Measurements from ENCODE around the gene ADAM12. TPM values are rescaled to one million over a fixed set of nuclear protein-coding genes. Genes with fewer than 3 reads are reported as not detected.

ADAM12 gene
- total and polyA plus RNA-seq, 2 donors, result 0.96 to 4.6 TPM

DNA sequence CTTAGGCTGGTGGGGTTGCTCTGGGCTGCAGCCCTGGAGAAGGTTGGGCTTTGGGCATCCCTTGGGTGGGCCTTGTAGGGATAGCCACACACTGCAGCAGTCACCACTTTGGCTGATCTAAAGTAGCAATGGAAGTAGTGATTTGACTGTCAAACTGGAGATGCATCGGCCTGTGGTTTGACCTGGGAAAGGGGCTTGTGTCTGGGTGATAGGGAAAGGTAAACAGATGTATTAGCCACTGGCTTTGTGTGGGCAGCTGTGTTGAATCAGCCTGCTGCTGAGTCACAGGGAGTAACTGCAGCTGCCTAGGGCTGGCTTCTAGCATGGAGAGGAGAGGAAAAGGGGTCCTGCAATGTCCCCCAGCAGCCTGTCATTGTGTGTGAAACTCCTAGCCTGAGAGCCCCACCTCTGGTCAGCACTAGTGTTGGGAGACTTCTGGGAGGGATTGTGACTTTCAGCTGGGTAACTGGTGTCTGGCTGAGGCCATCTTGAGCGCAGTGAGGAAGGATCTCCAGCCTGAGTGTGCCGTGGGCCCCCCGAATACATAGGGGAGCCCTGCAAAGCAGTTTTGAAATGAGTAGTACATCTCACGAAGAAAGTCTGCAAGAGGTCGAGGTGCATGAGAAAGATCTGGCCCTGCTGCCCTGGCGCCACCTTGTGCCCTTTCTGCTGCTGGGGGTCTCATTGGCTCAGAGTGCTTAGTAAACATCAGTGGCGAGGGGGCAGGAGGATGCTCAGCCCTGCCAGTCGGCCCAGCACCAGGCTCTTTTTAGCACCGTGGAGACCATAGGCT lies 374.6 kb downstream of the ADAM12 start:
- no peak for DNase-seq (ENCODE audit: low read depth in 6 of 9, low spot score in 9 of 9)
- Histone ChIP-seq H3K4me1 (ENCODE audit: control insufficient read depth in 2 of 2, insufficient read depth in 2 of 2, low read length in 2 of 2) (peaks cover 0 to 5% of the 10 kb centered on the region in 2 donors), H3K9me3 (ENCODE audit: control insufficient read depth in 2 of 2, insufficient read depth in 1 of 2, low read length in 1 of 2) (no peaks in the 10 kb centered on the region), H3K36me3 (ENCODE audit: control insufficient read depth in 2 of 2, insufficient read depth in 2 of 2, low read length in 1 of 2) (no peaks in the 10 kb centered on the region), H3K27me3 (ENCODE audit: control insufficient read depth in 2 of 2, insufficient read depth in 1 of 2, low read length in 1 of 2) (no peaks in the 10 kb centered on the region), H3K27ac (ENCODE audit: low read depth in 1 of 2, low read length in 1 of 2) (no peak overlapping the region), H3K4me3 (ENCODE audit: low read length in 2 of 2) (no peak overlapping the region)
- WGBS, result 92% methylated on average over 10 of the region's 10 CpGs

DNA sequence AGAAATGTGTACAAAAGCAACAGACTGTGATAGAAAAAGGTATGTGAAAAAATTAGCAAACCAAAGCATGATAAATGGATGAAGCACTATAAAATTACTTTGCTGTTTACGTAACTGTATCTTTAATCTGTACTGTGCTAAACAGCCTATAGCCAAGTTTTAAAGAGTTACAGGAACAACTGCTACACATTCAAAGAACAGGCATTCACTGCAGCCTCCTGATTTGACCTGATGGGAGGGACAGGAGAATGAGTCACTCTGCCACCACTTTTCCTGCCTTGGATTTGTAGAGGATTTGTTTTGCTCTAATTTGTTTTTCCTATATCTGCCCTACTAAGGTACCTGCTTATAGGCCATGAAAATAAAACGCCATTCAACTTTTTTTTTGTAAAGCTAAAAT lies 375.8 kb downstream of the ADAM12 start:
- H3K27me3 ChIP-seq (ENCODE audit: control insufficient read depth in 2 of 2, insufficient read depth in 1 of 2, low read length in 1 of 2), result no peaks in the 10 kb centered on the region
- H3K4me3 ChIP-seq (ENCODE audit: low read length in 2 of 2), result no peak overlapping the region
- H3K9me3 ChIP-seq (ENCODE audit: control insufficient read depth in 2 of 2, insufficient read depth in 1 of 2, low read length in 1 of 2), result no peaks in the 10 kb centered on the region
- no peak overlapping the region for H3K27ac ChIP-seq (ENCODE audit: low read depth in 1 of 2, low read length in 1 of 2)
- no peaks in the 10 kb centered on the region for H3K36me3 ChIP-seq (ENCODE audit: control insufficient read depth in 2 of 2, insufficient read depth in 2 of 2, low read length in 1 of 2)
- WGBS, result 97% methylated on average over 2 of the region's 2 CpGs
- DNase-seq (ENCODE audit: low read depth in 6 of 9, low spot score in 9 of 9), result no peak
- peaks cover 0 to 5% of the 10 kb centered on the region in 2 donors for H3K4me1 ChIP-seq (ENCODE audit: control insufficient read depth in 2 of 2, insufficient read depth in 2 of 2, low read length in 2 of 2)

DNA sequence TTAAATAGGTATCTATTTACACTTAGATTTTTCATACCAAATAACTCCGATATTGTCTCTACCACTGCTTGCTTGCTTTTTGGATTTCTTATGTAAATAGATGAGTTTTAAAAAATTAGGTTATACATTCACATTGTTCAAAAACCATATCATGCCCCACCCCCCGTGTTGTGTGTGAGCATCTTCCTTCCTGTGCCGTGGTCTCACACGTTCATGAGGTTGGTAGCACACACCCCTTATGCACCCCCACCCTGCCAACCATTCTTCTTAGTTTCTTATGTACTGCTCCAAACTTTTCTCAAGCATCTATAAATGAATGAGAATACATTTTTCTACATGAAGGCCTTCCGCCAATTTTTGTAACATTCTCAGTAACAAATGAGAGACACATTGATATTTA lies 376.3 kb downstream of the ADAM12 start:
- WGBS, result 46% methylated on average over 5 of the region's 5 CpGs

DNA sequence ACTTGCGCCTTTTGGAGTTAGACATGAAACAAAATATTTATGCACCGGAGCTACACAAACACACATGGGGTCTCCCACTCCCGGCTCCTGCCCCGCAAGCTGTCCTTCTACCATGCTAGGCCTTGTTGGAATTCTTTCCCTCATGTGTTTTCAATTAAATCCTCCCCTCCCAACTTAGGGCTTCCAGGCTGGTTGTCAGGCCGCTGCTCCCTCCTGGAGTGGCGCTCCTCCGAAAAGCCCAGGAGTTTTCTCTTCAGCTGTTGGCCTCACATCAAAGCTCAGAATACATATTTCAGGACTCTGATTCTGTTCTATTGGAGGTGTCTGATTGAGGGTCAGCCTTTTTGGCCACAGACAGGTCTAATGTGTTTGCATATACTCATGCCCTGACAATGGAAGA lies 378.6 kb downstream of the ADAM12 start:
- Histone ChIP-seq H3K36me3 (ENCODE audit: control insufficient read depth in 2 of 2, insufficient read depth in 2 of 2, low read length in 1 of 2) (no peaks in the 10 kb centered on the region), H3K9me3 (ENCODE audit: control insufficient read depth in 2 of 2, insufficient read depth in 1 of 2, low read length in 1 of 2) (no peaks in the 10 kb centered on the region), H3K4me3 (ENCODE audit: low read length in 2 of 2) (no peak overlapping the region), H3K27ac (ENCODE audit: low read depth in 1 of 2, low read length in 1 of 2) (no peak overlapping the region), H3K4me1 (ENCODE audit: control insufficient read depth in 2 of 2, insufficient read depth in 2 of 2, low read length in 2 of 2) (peaks cover 0 to 5% of the 10 kb centered on the region in 2 donors), H3K27me3 (ENCODE audit: control insufficient read depth in 2 of 2, insufficient read depth in 1 of 2, low read length in 1 of 2) (no peaks in the 10 kb centered on the region)
- WGBS, result 97% methylated on average over 7 of the region's 7 CpGs
- no peak for DNase-seq (ENCODE audit: low read depth in 6 of 9, low spot score in 9 of 9)

More for the DNA sequence above, 376.3 kb downstream of the ADAM12 start:
- Histone ChIP-seq H3K4me1 (ENCODE audit: control insufficient read depth in 2 of 2, insufficient read depth in 2 of 2, low read length in 2 of 2) (peaks cover 0 to 5% of the 10 kb centered on the region in 2 donors), H3K27me3 (ENCODE audit: control insufficient read depth in 2 of 2, insufficient read depth in 1 of 2, low read length in 1 of 2) (no peaks in the 10 kb centered on the region), H3K4me3 (ENCODE audit: low read length in 2 of 2) (no peak overlapping the region), H3K36me3 (ENCODE audit: control insufficient read depth in 2 of 2, insufficient read depth in 2 of 2, low read length in 1 of 2) (no peaks in the 10 kb centered on the region), H3K27ac (ENCODE audit: low read depth in 1 of 2, low read length in 1 of 2) (no peak overlapping the region), H3K9me3 (ENCODE audit: control insufficient read depth in 2 of 2, insufficient read depth in 1 of 2, low read length in 1 of 2) (no peaks in the 10 kb centered on the region)
- DNase-seq (ENCODE audit: low read depth in 6 of 9, low spot score in 9 of 9), result no peak

DNA sequence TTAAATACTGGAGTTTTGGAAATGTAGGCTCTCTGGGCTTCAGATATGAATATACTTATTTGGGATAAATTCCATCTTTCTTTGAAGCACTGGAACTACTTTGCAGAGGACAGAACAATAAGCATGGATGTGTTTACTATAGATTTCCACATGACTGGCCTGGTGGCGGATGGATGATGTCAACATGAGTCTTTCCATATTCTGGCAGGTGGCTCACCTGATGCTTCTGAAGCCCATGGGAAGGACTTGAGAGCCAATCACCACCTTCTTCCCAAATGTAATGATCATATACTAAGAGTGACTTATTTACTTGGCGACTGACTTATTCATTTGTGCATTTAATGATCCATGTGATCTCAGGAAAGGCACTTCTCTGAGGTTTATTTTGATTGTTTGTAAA lies 381.4 kb downstream of the ADAM12 start:
- Histone ChIP-seq H3K36me3 (ENCODE audit: control insufficient read depth in 2 of 2, insufficient read depth in 2 of 2, low read length in 1 of 2) (no peaks in the 10 kb centered on the region), H3K9me3 (ENCODE audit: control insufficient read depth in 2 of 2, insufficient read depth in 1 of 2, low read length in 1 of 2) (no peaks in the 10 kb centered on the region), H3K27ac (ENCODE audit: low read depth in 1 of 2, low read length in 1 of 2) (no peak overlapping the region), H3K4me1 (ENCODE audit: control insufficient read depth in 2 of 2, insufficient read depth in 2 of 2, low read length in 2 of 2) (no peaks in the 10 kb centered on the region), H3K4me3 (ENCODE audit: low read length in 2 of 2) (no peak overlapping the region), H3K27me3 (ENCODE audit: control insufficient read depth in 2 of 2, insufficient read depth in 1 of 2, low read length in 1 of 2) (no peaks in the 10 kb centered on the region)
- no peak for DNase-seq (ENCODE audit: low read depth in 6 of 9, low spot score in 9 of 9)
- 95% methylated on average over 2 of the region's 2 CpGs for WGBS

DNA sequence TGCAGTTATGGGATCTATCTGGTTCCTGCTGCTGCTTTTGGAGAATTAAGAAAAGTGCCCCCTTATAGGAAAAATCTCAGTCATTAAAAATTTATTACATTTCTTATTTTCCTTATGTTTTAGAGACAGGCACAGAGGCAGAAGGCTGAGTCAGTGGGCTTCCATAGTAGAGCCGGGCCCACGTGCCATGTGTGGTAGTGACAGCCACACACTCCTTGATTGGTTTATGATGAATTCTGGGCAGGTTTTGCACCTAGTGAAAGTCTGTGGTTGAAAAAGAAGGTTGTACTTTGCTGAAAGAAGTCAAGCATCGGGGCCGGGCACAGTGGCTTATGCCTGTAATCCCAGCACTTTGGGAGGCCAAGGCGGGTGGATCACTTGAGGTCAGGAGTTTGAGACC lies 382.0 kb downstream of the ADAM12 start:
- Histone ChIP-seq H3K4me1 (ENCODE audit: control insufficient read depth in 2 of 2, insufficient read depth in 2 of 2, low read length in 2 of 2) (no peaks in the 10 kb centered on the region), H3K36me3 (ENCODE audit: control insufficient read depth in 2 of 2, insufficient read depth in 2 of 2, low read length in 1 of 2) (no peaks in the 10 kb centered on the region), H3K4me3 (ENCODE audit: low read length in 2 of 2) (no peak overlapping the region), H3K9me3 (ENCODE audit: control insufficient read depth in 2 of 2, insufficient read depth in 1 of 2, low read length in 1 of 2) (no peaks in the 10 kb centered on the region), H3K27me3 (ENCODE audit: control insufficient read depth in 2 of 2, insufficient read depth in 1 of 2, low read length in 1 of 2) (no peaks in the 10 kb centered on the region), H3K27ac (ENCODE audit: low read depth in 1 of 2, low read length in 1 of 2) (no peak overlapping the region)
- DNase-seq (ENCODE audit: low read depth in 6 of 9, low spot score in 9 of 9), result no peak
- 77% methylated on average over 5 of the region's 5 CpGs for WGBS

DNA sequence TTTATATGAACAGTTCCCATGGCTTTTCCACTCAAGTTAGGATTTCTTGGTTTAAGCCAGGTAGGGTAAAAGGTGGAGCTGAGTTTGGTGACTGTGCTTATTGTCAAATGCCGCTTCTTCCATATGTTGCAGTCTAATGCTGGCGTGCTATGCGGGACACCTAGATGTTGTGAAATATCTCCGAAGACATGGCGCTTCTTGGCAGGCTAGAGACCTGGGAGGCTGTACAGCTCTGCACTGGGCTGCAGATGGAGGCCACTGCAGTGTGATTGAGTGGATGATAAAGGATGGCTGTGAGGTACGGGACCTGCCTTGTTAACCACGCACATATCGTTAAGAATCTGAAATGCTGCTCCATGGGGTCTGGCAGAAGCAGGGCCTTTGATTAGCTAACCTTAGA lies 383.5 kb downstream of the ADAM12 start:
- 84% methylated on average over 8 of the region's 8 CpGs for WGBS
- no peaks in the 10 kb centered on the region for H3K27me3 ChIP-seq (ENCODE audit: control insufficient read depth in 2 of 2, insufficient read depth in 1 of 2, low read length in 1 of 2)
- H3K9me3 ChIP-seq (ENCODE audit: control insufficient read depth in 2 of 2, insufficient read depth in 1 of 2, low read length in 1 of 2), result no peaks in the 10 kb centered on the region
- H3K27ac ChIP-seq (ENCODE audit: low read depth in 1 of 2, low read length in 1 of 2), result no peak overlapping the region
- no peak for DNase-seq (ENCODE audit: low read depth in 6 of 9, low spot score in 9 of 9)
- no peaks in the 10 kb centered on the region for H3K4me1 ChIP-seq (ENCODE audit: control insufficient read depth in 2 of 2, insufficient read depth in 2 of 2, low read length in 2 of 2)
- H3K36me3 ChIP-seq (ENCODE audit: control insufficient read depth in 2 of 2, insufficient read depth in 2 of 2, low read length in 1 of 2), result no peaks in the 10 kb centered on the region
- no peak overlapping the region for H3K4me3 ChIP-seq (ENCODE audit: low read length in 2 of 2)

DNA sequence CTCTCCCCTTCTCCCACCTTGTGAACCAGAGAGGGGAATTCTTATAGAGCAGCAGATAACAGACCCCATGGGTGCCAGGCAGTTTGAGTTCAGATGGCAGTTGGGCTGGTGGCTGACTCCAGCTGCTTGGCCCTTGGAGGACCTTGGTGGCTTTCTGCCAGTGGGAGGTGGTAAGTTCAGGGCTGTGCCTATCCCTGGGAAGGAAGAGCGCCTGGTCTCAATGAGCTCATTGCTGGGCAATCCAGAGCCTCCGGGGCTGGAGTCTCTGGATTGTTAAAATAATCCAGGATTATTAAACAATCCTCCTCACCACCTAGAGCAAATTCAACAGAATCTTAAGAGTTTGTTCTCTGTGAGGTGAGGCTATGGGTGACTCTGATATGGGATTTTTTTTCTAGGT lies 386.7 kb downstream of the ADAM12 start:
- Histone ChIP-seq H3K36me3 (ENCODE audit: control insufficient read depth in 2 of 2, insufficient read depth in 2 of 2, low read length in 1 of 2) (no peaks in the 10 kb centered on the region), H3K9me3 (ENCODE audit: control insufficient read depth in 2 of 2, insufficient read depth in 1 of 2, low read length in 1 of 2) (no peaks in the 10 kb centered on the region), H3K27me3 (ENCODE audit: control insufficient read depth in 2 of 2, insufficient read depth in 1 of 2, low read length in 1 of 2) (no peaks in the 10 kb centered on the region), H3K27ac (ENCODE audit: low read depth in 1 of 2, low read length in 1 of 2) (no peak overlapping the region), H3K4me3 (ENCODE audit: low read length in 2 of 2) (no peak overlapping the region), H3K4me1 (ENCODE audit: control insufficient read depth in 2 of 2, insufficient read depth in 2 of 2, low read length in 2 of 2) (no peaks in the 10 kb centered on the region)
- WGBS, result 97% methylated on average over 2 of the region's 2 CpGs
- DNase-seq (ENCODE audit: low read depth in 6 of 9, low spot score in 9 of 9), result no peak

DNA sequence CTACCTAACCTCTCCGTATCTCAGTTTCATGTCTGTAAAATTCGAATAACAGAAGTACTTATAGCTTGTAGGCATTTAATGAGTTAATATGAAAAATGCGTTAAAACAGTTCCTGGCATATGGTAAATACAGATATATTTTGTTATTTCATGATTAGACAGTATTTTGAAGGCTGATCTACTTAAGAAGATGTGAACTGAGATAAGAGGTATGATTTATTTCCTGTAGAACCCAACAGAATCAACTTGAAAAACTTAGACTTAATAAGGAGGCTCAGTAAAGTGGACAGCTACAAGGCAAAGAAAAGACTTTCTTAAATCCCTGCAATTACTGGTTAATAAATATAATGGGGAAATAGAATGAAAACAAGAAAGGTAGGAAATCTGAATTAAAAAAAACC lies 388.6 kb downstream of the ADAM12 start:
- 75% methylated on average over 3 of the region's 3 CpGs for WGBS
- H3K27me3 ChIP-seq (ENCODE audit: control insufficient read depth in 2 of 2, insufficient read depth in 1 of 2, low read length in 1 of 2), result no peaks in the 10 kb centered on the region
- H3K4me3 ChIP-seq (ENCODE audit: low read length in 2 of 2), result no peak overlapping the region
- no peak overlapping the region for H3K27ac ChIP-seq (ENCODE audit: low read depth in 1 of 2, low read length in 1 of 2)
- no peaks in the 10 kb centered on the region for H3K9me3 ChIP-seq (ENCODE audit: control insufficient read depth in 2 of 2, insufficient read depth in 1 of 2, low read length in 1 of 2)
- no peaks in the 10 kb centered on the region for H3K36me3 ChIP-seq (ENCODE audit: control insufficient read depth in 2 of 2, insufficient read depth in 2 of 2, low read length in 1 of 2)
- H3K4me1 ChIP-seq (ENCODE audit: control insufficient read depth in 2 of 2, insufficient read depth in 2 of 2, low read length in 2 of 2), result no peaks in the 10 kb centered on the region
- no peak for DNase-seq (ENCODE audit: low read depth in 6 of 9, low spot score in 9 of 9)

Data from thymus (tissue), 11 donors.